ENCODE results near the gene ACR.
"Not testable (repeated sequence)": the region's sequence is repeated elsewhere in the genome, so short reads cannot be mapped to it uniquely, and the experiment has no call there.

DNA sequence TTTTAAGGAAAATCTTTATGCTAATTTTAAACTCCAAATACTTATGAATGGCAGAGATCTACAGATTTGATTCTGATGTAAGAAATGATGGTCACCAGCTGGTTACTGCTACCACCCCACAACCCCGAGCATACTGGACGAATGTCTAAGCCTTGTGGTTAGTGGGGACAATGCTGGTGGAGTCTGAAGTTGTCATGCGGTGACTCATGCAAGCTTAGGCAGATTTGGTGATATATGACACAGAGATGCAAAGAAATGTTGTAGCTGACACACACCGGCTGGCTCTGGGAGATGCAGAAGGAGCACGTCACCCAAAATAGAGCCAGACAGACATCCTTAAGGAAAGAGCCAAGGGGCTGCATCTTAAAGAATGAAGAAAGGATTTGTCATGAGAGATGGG is 48.9 kb downstream of the ACR start:
- TF ChIP-seq, protein P1, sequence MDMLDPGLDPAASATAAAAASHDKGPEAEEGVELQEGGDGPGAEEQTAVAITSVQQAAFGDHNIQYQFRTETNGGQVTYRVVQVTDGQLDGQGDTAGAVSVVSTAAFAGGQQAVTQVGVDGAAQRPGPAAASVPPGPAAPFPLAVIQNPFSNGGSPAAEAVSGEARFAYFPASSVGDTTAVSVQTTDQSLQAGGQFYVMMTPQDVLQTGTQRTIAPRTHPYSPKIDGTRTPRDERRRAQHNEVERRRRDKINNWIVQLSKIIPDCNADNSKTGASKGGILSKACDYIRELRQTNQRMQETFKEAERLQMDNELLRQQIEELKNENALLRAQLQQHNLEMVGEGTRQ (IDR thresholded peaks at IDR 0.05; ENCODE audit: low read depth, low read length), result not testable (repeated sequence)
- TF ChIP-seq, protein P2, sequence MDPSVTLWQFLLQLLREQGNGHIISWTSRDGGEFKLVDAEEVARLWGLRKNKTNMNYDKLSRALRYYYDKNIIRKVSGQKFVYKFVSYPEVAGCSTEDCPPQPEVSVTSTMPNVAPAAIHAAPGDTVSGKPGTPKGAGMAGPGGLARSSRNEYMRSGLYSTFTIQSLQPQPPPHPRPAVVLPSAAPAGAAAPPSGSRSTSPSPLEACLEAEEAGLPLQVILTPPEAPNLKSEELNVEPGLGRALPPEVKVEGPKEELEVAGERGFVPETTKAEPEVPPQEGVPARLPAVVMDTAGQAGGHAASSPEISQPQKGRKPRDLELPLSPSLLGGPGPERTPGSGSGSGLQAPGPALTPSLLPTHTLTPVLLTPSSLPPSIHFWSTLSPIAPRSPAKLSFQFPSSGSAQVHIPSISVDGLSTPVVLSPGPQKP (IDR thresholded peaks at IDR 0.05; ENCODE audit: borderline replicate concordance, low read depth, low read length), result not testable (repeated sequence)
- not testable (repeated sequence) for TF ChIP-seq RAD21 (IDR thresholded peaks at IDR 0.05; ENCODE audit: low read length); MAFK (IDR thresholded peaks at IDR 0.05; ENCODE audit: low read depth, low read length); RCOR1 (IDR thresholded peaks at IDR 0.05; ENCODE audit: insufficient replicate concordance, low read length); CHD1 (IDR thresholded peaks at IDR 0.05; ENCODE audit: low read depth, low read length); MXI1 (IDR thresholded peaks at IDR 0.05; ENCODE audit: borderline replicate concordance, low read depth, low read length); POLR2A (IDR thresholded peaks at IDR 0.05; ENCODE audit: low read depth, low read length); MAZ (IDR thresholded peaks at IDR 0.05; ENCODE audit: borderline replicate concordance, low read depth, low read length); SMC3 (IDR thresholded peaks at IDR 0.05; ENCODE audit: low read depth, low read length); CEBPB (IDR thresholded peaks at IDR 0.05; ENCODE audit: low read depth, low read length)
- TF ChIP-seq, protein P3, sequence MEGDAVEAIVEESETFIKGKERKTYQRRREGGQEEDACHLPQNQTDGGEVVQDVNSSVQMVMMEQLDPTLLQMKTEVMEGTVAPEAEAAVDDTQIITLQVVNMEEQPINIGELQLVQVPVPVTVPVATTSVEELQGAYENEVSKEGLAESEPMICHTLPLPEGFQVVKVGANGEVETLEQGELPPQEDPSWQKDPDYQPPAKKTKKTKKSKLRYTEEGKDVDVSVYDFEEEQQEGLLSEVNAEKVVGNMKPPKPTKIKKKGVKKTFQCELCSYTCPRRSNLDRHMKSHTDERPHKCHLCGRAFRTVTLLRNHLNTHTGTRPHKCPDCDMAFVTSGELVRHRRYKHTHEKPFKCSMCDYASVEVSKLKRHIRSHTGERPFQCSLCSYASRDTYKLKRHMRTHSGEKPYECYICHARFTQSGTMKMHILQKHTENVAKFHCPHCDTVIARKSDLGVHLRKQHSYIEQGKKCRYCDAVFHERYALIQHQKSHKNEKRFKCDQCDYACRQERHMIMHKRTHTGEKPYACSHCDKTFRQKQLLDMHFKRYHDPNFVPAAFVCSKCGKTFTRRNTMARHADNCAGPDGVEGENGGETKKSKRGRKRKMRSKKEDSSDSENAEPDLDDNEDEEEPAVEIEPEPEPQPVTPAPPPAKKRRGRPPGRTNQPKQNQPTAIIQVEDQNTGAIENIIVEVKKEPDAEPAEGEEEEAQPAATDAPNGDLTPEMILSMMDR (conservative IDR thresholded peaks at IDR 0.05; ENCODE audit: low read depth, low read length), result not testable (repeated sequence)

Measured in IMR-90 (cell line).